Myometrial cell (primary cell): Measurements from ENCODE around the gene OR6K3. TPM values are rescaled to one million over a fixed set of nuclear protein-coding genes. Genes with fewer than 3 reads are reported as not detected.

Experiments
- total RNA-seq: library from RNA; depleted of rRNA; stranded (reverse); fragments of >200 nt; gene quantifications from 2 replicates; pipeline ENCODE4 v1.2.3, GENCODE V29; 2015

Gene OR6K3
- total RNA-seq = not detected in 2 replicates

GRCh38 chr1:158720620-158721019, at the start of gene OR6K3:
Gene OR6K3, minus strand, starts transcription at chr1:158720720. Its CDS starts 2,605 bp downstream, at chr1:158718115.

GRCh38 chr1:158754420-158754819, 33.9 kb upstream of the OR6K3 start, which contains the start of gene OR6K6:
Gene OR6K6, plus strand, starts transcription at chr1:158754720. Its CDS starts 168 bp downstream, at chr1:158754888.

GRCh38 chr1:158700552-158700951, 20.0 kb downstream of the OR6K3 start, which contains the start of gene OR6K2:
Gene OR6K2, minus strand, starts transcription at chr1:158700652. Its CDS starts 0 bp downstream, at chr1:158700652.

GRCh38 chr1:158686111-158687009, 34.2 kb downstream of the OR6K3 start, which contains the start of gene SPTA1:
Gene SPTA1, minus strand, starts transcription at chr1:158686715. Its CDS starts 198 bp downstream, at chr1:158686517.

Other genes starting within 250 kb of the OR6K3 start
- not detected in 2 replicates for gene OR10R2, start 248.5 kb downstream of the OR6K3 start, total RNA-seq
- gene OR6Y1, start 166.3 kb downstream of the OR6K3 start, total RNA-seq = not detected in 2 replicates
- not detected in 2 replicates for gene OR6P1, start 150.1 kb downstream of the OR6K3 start, total RNA-seq
- not detected in 2 replicates for gene OR10X1, start 140.8 kb downstream of the OR6K3 start, total RNA-seq
- not detected in 2 replicates for gene OR10Z1, start 115.5 kb downstream of the OR6K3 start, total RNA-seq
- not detected in 2 replicates for gene SPTA1, start 34.0 kb downstream of the OR6K3 start, total RNA-seq
- not detected in 2 replicates for gene OR6K2, start 20.1 kb downstream of the OR6K3 start, total RNA-seq
- gene OR6K6, start 34.0 kb upstream of the OR6K3 start, total RNA-seq = not detected in 2 replicates
- not detected in 2 replicates for gene OR6N1, start 51.5 kb upstream of the OR6K3 start, total RNA-seq
- gene OR6N2, start 60.5 kb upstream of the OR6K3 start, total RNA-seq = not detected in 2 replicates
- not detected in 2 replicates for gene MNDA, start 110.6 kb upstream of the OR6K3 start, total RNA-seq
- gene PYHIN1, start 210.8 kb upstream of the OR6K3 start, total RNA-seq = not detected in 2 replicates